HG03558 (cell line): ENCODE results near the gene PACS1.
"Not testable (repeated sequence)": the region's sequence is repeated elsewhere in the genome, so short reads cannot be mapped to it uniquely, and the experiment has no call there.

Experiments
- ATAC-seq: cut with Tn5 transposase; IDR thresholded peaks from one replicate; pipeline ENCODE4 v1.9.1; 2021; ENCODE audit warnings: moderate number of reproducible peaks; ENCODE audit not compliant: unreplicated experiment; ENCODE audit errors: extremely low read depth

PACS1 gene

DNA sequence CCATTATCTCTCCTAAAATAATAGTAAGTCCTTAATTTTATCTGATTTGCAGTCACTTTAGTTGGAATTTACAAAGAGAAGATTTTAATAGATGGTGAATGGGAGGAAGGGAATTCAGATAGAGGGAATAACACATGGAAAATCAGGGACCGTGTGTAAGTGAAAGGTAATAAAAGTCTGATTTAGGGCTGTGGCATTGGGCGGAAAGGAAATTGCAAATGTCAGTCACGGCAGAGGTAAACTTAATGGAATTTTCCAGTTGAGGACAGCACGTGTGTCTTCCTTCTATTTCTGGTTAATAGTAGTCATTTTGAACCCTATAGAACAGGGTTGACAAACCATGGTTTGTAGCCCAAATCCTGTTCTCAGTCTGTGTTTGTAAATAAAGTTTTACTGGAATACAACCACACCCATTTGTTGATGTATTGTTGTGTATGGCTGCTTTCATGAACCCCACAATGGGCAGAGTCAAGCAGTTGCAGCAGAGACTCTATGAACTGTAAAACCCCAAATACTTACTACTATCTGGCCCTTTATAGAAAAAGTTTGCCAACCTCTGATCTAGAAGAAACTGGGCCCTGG is 34.1 kb downstream of the PACS1 start:
- no peak for ATAC-seq

DNA sequence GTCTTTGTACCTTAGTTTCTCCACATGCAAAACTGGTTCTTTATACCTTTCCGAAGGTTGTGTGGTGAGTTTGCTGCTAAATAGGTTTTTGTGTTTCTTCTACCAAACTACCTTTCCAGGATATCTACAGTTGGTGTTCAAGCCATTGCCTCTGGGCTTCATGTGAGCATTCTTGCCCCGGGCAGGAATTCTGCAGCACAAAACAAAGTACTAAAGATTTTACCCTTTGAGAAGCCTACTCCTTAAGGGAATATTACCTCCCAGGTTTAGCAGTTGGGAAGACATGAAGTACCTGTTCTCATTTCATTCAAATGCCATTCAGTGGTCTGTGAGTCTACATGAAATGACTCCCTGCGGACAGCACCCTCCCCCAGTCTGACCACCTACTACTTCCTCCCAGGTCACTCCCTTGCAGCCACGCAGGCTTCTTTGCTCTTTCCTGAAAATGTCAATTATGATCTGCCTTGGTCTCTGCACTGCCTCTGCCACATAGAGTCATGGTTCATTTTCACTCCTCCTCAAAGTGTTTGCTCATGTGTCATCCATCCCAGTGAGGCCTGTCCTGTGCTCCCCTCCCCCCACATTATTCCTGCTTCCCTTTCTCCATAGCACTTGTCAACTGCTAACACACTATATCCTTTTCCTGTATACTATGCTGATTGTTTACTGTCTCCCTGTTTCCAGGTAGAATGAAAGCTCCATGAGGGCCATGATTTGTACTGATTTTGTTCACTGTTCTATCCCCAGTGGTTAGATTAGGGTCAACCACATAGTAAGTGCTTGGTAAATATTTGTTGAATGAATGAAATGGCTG is 36.9 kb downstream of the PACS1 start:
- ATAC-seq: no peak

DNA sequence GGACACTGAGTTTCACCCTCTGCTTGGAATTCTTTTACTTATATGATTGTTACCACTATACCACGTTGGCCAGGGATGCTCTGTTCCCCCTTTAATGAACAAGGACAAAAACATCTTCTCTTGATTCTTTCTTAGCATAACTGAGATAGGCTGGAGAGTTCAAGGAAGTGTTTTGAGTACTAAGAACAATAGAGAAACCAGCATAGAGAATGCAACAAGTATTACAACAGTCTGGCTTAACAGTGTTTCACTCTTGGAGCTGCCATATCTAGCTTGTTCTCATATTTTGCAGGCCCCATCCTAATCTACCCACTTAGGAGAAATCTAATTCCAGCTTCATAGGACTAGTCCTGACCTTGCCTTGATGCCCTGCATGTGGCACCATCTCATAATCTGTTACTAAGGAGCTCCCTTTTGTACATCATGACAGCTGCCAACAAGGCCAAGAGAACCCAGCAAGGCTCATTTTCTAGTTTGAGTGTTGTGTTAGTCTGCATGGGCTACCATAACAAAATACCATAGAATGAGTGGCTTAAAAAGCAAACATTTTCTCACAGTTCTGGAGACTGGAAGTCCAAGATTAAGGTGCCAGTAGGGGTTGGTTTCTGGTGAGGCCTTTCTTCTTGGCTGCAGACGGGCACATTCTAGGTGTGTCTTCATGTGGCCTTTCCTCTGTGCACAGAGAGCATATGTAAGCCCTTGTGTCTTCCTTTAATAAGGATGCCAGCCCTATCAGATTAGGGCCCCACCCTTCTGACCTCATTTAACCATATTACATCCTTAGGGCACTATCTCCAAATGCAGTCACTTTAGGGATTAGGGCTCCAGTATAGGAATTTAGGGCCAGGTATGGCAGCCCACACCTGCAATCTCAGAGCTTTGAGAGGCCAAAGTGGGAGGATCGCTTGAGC is 37.8 kb downstream of the PACS1 start:
- no peak for ATAC-seq

DNA sequence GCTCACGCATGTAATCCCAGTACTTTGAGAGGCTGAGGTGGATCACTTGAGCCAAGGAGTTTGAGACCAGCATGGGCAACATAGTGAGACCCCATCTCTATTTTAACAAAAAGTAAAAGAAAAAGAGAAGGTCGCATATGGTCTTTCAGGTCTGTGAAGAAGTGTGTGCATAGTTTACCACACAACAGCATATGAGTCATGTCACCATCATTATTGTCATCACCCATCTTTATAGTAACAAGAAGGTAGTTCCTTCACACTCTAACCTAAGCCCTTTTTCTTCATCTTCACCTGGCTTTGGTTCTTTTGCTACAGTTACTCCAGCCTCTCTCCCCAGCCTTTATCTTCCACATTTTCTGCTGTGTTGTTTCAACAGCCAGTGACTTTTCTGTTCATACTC is 39.2 kb downstream of the PACS1 start:
- ATAC-seq: no peak

DNA sequence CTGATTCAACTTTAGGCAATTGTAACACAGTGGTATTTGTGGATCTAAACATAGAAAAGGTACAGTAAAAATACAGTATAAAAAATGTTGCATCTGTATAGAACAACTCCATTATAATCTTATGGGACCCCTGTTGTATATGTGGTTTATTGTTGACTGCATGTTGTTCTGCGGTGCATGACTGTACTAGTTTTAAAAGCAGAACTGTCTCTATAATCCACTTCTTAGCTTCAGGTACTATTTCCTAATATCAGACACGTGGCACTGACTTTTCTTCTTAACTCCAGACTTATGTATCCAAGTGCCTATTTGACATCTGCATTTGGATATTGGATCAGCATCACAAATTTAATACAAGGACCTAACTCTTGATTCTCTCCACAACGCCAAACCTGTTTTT is 41.1 kb downstream of the PACS1 start:
- no peak for ATAC-seq

DNA sequence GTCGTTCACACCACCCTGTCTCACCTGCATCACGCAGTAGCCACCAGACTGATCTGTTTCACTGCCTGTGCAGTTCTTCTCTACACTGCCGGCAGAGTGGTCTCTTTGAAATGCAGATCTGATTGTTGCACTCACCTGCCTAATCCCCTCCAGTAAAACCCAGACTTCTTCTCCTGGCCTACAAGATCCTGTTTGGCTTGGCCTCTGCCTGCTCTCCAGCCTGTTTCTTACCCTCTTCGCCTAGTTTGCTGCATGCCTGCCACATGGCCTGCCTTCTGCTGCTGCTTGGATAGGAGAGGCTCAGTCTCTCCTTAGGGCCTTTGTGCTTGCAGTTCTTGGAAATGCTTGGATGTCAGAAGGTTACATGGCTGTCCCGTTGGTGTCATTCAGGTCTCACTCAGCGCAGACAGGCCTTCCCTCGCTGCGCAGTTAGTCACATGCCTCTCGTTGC is 42.0 kb downstream of the PACS1 start:
- no peak for ATAC-seq

DNA sequence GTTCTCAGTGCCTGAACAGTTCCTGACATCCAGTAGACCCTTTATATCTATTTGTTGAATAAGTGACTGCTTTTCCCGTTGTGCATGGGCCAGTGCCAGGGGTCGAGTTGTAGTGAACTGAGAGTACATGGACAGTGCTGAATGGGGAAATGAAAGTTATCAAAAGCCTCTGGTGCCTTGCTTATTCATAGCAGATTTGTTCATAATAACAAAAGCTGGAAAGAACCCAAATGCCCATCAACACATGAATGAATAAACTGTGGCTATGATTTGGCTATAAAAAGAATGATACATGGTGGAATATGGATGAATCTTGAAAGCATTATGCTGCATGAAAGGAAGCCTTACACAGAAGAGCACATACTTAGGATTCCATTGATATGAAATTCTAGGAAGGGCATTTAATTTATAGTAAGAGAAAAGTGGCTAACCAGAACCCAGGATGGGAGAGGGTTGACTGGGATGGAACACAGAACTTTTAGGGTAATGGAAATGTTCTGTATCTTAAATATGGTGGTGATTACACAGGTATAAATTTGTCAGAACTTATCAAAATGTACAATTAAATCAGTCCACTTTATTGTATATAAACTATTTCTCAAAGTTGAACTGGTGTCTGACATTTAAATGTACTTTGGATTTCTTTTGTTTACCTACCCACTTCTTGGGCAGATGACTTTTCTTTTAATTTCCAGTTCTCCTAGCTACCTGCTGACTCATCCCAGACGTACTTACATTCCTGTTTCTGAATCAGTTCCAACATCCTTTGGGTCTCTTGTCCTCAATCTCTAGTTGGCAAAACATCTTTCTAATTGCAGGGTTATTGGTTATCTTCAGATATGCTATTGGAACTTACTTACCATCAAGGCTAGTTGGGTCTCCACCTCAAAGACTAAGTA is 42.8 kb downstream of the PACS1 start:
- no peak for ATAC-seq

DNA sequence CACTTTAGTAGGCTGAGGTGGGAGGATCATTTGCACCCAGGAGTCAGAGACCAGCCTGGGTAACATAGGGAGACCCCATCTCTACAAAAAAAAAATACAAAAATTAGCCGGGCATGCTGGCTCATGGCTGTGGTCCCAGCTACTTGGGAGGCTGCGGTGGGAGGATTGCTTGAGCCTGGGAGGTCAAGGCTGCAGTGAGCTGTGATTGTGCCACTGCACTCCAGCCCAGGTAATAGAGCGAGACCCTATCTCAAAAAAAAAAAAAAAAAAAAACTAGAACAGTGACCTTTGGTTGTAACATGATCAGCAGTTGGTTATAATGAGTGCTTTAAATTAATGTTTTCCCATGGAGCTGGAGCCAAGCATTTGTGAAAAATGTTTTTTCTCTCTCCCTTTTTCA is 44.9 kb downstream of the PACS1 start:
- not testable (repeated sequence) for ATAC-seq

DNA sequence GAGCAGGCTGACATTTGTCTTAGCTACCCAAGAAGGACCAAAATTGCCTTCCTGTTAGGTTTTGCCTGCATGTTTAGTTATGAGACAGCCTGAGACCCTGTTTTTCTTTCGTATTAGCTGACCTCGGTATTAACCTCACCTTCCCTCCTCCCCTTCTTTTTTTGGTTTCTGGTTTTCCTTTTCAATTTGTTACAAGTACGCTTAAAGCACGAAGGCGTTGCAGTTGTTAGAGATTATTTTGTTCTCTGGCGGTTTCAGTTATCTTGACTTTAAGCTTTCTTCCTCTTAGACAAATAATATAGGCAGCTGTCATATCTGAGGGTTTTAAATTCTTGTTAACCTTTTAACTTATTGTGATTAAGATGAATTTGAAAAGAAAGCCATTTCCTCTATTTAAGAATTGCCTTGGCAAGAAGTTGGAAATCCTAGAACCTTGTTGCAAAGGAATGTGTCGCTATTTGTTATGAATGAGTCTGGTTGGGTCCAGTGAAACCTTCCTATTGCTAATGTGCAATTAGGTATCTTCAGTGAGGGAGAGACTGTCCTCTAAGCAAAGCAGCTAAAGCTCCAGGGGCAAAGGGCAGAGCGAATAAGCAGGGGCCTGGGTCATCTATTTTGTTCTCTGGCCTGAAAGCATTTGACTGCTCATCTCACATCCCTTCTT is 45.7 kb downstream of the PACS1 start:
- no peak for ATAC-seq

DNA sequence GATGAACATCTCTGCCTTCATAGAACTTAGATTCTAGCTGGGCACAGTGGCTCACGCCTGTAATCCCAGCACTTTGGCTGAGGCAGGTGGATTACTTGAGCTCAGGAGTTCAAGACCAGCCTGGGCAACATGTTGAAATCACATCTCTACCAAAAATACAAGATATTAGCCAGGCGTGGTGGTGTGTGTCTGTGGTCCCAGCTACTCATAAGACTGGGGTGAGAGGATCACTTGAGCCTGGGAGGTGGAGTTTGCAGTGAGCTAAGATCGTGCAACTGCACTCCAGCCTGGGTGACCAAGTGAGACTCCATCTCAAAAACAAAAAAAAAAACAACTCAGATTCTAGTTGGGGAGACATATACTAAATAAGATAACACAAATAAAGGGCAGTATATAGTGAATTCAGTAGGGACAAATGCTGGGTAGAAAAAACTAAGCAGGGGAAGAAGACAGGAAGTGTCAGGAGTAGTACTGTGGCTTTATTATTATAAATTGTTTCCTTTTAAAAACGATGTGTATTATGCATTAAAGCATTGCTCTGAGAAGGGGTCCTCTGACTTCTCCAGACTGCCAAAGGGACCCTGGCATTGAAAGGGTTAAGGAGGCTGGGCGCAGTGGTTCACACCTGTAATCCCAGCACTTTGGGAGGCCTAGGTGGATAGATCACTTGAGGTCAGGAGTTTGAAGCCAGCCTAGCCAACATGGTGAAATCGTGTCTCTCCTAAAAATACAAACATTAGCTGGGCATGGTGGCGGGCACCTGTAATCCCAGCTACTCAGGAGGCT is 46.7 kb downstream of the PACS1 start:
- ATAC-seq: no peak

DNA sequence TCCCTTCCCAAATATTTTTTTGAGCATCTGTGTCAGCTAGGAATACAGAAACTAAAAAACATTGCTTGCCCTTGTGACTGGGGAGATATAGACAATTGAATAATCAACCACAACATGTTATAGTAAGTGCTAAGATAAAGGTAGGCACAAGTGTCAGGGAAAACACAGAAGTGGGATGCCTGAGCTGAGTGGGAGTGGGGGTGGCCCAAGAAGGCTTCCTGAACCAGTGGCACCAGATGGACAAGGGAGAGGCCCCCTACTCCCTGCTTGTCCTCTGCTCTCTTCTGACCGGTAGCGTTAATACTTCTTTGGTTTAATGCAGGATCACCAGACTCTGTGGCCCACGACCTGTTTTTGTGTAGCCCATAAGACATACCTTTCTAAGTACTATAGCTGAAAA is 48.8 kb downstream of the PACS1 start:
- no peak for ATAC-seq

DNA sequence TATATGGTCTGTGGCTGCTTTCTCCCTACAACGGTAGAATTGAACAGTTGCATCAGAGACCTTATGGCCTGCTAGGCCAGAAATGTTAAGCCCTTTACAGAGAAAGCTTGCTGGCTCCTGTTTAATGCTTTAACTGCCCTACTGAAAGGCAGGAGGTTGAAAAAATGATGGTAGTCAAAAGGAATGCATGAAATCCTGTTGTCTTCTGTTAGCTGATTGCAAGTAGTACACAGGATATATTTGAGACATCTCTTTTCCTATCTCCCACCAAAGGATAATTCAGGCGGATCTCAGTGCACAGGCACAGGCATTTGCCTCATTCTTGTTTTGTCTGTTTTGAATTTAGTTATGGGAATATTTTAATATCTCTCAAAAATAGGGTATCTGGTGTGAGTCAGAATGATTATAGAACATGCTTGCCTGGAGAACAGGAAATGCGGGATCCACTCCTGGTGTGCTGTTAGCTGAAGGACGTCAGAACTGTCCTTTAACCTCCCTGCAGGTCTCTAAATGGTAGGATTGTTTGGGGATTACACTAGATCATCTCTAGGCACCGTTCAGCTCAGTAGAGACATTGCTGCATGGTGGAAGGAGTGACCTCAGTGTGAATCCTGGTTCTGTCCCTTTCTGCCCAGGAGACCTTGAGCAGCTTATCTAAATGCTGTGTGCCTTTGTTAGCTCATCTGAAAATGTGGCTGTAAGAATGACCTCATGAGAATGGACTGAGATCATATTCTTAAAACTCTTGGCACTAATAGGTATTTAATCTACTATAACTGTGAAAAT is 49.5 kb downstream of the PACS1 start:
- ATAC-seq: no peak

DNA sequence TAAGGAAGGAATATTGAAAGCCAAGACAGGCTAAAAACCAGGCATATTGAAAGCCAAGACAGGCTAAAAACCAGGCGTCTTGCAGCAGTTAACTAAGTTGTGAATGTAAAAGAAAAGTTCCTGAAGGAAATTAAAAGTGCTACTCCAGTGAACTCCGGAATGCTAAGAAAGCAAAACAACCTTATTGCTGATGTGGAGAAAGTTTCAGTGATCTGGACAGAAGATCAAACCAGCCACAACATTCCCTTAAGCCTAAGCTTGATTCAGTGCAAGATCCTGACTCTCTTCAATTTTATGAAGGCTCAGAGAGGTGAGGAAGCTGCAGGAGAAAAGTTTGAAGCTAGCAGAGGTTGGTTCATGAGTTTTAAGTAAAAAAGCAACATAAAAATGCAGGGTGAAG is 51.4 kb downstream of the PACS1 start:
- no peak for ATAC-seq

DNA sequence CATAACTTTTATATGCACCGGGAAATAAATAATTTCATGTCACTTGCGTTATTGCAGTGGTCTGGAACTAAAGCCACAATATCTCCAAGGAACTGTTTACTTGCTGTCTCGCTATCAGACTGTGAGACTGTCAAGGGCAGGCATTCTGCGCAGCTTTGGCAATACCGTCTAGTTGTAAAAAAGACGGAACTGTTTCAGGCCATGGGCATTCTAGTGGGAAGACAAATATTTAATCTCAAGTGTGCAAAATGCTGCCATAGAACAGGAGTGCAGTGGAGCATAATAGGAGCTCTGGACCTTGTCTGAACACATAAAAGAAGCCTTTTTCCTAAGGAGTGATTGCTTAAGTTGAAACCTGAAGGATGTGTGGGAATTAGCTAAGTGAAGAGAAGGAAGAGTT is 53.8 kb downstream of the PACS1 start:
- no peak for ATAC-seq

DNA sequence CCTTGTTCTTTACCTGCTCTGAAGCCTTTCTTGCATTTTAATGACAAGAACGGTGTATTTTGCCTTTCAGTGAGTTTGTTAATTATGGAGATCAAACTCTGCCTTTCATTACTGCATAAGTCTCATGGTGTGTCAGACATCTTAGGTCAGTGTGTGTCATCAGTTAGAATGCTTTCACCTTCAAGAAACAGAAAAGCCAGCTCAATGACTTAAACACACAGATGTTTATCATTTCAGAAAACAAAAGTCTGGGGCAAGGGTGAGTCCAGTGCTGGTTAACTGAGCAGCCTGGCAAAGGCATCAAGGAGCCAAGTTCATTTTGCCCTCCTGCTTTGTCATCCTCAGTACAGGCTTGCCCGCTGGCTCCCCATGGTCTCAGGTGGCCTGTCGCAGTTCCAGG is 54.5 kb downstream of the PACS1 start:
- no peak for ATAC-seq

DNA sequence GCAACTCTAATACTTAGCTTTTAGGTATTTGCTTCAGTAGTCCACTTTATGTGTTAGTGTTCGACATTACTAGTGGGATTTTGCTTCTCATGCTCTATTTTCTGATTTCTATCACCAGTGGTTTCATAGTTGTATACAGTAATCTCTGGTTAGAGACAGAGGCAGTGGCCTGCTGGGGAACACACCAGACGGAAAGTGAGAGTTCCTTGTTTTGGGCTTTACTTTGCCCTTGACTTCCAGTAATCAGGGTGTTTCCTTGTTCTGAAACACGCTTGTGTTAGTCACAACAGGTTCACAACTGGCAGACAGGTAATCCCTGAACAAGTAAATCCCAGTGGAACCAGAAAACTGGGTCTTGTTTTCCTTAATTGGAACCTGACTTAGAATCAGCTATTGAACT is 56.0 kb downstream of the PACS1 start:
- no peak for ATAC-seq

DNA sequence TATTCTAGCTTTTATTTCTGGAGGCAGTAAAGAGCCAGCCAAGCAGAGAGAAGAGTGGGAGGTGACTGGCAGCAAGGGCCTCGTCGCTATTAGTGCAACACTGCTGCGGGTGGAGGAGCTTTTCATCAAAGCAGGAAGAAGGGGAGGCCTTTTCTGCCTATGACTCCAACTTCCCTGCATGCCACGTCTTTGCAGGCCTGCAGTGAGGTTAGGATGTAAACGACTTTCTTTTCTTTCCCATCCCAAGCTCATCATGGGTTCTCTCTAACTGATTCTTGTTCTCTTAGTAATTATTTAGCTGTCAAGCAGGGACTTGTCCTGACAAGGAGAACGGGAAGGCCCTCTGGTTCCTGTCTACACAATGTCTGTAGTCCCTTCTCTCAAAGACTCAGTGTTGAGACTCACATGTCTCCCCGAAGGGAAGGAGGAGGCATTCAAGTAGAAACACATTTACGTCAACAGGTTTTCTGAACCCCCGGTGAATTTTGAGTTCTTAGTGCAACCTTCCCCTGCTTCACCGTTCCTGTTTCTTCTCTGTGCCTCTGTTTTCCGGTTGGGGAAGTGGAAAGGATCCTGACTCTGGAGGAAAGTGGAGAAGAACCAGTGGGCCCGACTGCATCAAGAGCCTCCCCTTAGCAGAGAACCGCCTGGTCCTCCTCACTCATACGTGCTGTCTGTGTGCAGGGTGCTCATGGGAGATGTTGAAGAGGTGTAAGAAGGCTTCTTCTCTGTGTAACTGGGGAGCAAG is 56.9 kb downstream of the PACS1 start:
- no peak for ATAC-seq
